Psoas muscle (tissue), 8 donors: Measurements from ENCODE around the gene SYK. TPM values are rescaled to one million over a fixed set of nuclear protein-coding genes. Genes with fewer than 3 reads are reported as not detected.

Experiments
- ATAC-seq, 4 donors: fragments of 200-7000 bp; cut with Tn5 transposase; one replicate each; pipeline ENCODE4 v1.9.1; 2020; ENCODE audit warnings: moderate library complexity in 3 of 4, mild to moderate bottlenecking in 2 of 4
- DNase-seq, 2 donors: peaks; one replicate each; pipeline ENCODE4 v3.0.0-alpha.2; 2020
- H3K27ac ChIP-seq: fragments of 200-600 bp; one replicate; pipeline ENCODE4 v1.8.0; 2022
- H3K27me3 ChIP-seq, 3 donors: fragments of 200-600 bp in 1 of 3; one replicate each; pipeline versions ENCODE4 v1.6.1 to v1.8.0; 2013 to 2022; ENCODE audit warnings: low read length in 2 of 3, mild to moderate bottlenecking in 2 of 3, moderate library complexity in 1 of 3; ENCODE audit not compliant: insufficient read depth in 3 of 3
- H3K36me3 ChIP-seq, 2 donors: fragments of 200-600 bp in 1 of 2; one replicate each; pipeline versions ENCODE4 v1.6.1 to v1.8.0; 2013 to 2022; ENCODE audit warnings: low read depth in 1 of 2, mild to moderate bottlenecking in 1 of 2, moderate library complexity in 1 of 2; ENCODE audit not compliant: insufficient read depth in 1 of 2
- H3K4me1 ChIP-seq: fragments of 200-600 bp; one replicate; pipeline ENCODE4 v1.8.0; 2022
- H3K4me3 ChIP-seq: fragments of 200-600 bp; one replicate; pipeline ENCODE4 v1.8.0; 2022; ENCODE audit warnings: mild to moderate bottlenecking
- H3K9me3 ChIP-seq: fragments of 200-600 bp; one replicate; pipeline ENCODE4 v1.8.0; 2022
- CTCF ChIP-seq: fragments of 200-600 bp; IDR thresholded peaks from one replicate; pipeline ENCODE4 v1.8.0; 2022; ENCODE audit warnings: antibody characterized with exemption
- WGBS, 3 donors: extraction: QIAGEN DNeasy Blood & Tissue Kit; methylation state at CpG; one replicate each; pipeline versions ENCODE4 v1.1.6 to v1.1.7; 2013; 5-methylcytosine and 5-hydroxymethylcytosine counted together
- intact Hi-C, 2 donors: fragments of 100-400 bp; cut with DNase I; formaldehyde crosslinking; loops; one replicate each; pipeline versions ENCODE4 v1.11.0 to v1.14.2; 2022
- polyA plus RNA-seq, 3 donors: library from polyadenylated mRNA; stranded (reverse); fragments of 200-250 nt; gene quantifications; one replicate each; pipeline ENCODE4 v1.2.3, GENCODE V29; 2013
- total RNA-seq, 4 donors: library from RNA; stranded (reverse); fragmentation: NEBNext Ultra II Directional in 2 of 4; extraction: Animal tissue kit (Norgen Biotek cat#: 25700) in 2 of 4; gene quantifications; one replicate each; pipeline versions ENCODE4 v1.2.1 to v1.2.4, GENCODE V29; 2021 to 2023
- donor health status: healthy with polysubstance abuse.
- donor health status: DM: no; HTN: no; CAD: no; lungs with moderate emphysema.
- donor health status: Bipolar disorder and iron deficiency.
- donor health status: healthy.
- donor health status: DM: yes; HTN: yes; CAD: no.
- donor health status: DM: no; HTN: no; CAD: no.
- donor health status: DM: no; HTN: no; CAD: no.
- donor health status: DM: yes; HTN: yes; CAD: no.

The SYK gene
- total and polyA plus RNA-seq, 7 donors = 0.40 to 2.8 (median 1.4) TPM

DNA sequence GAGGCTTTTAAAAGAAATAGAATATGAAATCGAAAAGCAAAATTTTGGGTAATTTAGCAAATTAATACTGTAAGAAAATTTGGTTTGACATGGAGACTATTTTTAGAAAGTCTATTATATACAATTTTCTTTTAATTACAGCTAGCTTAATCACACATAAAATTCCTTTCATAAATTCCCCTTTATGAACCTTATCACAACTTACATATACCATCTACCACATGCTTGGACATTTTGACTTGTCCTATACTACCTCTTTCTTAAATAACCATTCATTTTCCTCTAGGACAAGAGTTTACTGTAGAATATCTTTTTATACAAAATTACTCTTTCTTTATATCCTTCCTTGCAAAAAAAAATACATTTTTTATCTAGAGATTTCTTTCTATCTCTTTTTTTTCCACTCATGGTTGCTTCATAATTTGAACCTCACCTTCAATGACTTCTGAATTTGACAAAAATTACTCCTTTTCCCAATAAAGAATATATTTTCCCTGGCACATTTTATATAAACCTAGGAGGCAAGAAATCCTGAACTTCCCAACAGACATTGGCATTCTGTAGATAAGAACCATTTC, 34.0 kb upstream of the SYK start:
- H3K27me3 ChIP-seq = peaks cover 0 to 3% (median 1%) of the 10 kb centered on the region in 3 donors
- no peaks in the 10 kb centered on the region for H3K9me3 ChIP-seq
- H3K36me3 ChIP-seq = no peaks in the 10 kb centered on the region
- ATAC-seq (no peak), DNase-seq (no peak)
- H3K4me1 ChIP-seq = no peaks in the 10 kb centered on the region
- WGBS, 3 donors = 86 to 92% (median 88%) methylated on average over 1 of the region's 1 CpG
- intact Hi-C loops = loop anchor here in 1 of 2 donors (10.0 kb wide), 1 partner anchor 1173 kb away; no protein-coding TSS in a partner anchor
- TF ChIP-seq CTCF = no peak
- no peak overlapping the region for H3K4me3 ChIP-seq
- H3K27ac ChIP-seq = no peak overlapping the region

DNA sequence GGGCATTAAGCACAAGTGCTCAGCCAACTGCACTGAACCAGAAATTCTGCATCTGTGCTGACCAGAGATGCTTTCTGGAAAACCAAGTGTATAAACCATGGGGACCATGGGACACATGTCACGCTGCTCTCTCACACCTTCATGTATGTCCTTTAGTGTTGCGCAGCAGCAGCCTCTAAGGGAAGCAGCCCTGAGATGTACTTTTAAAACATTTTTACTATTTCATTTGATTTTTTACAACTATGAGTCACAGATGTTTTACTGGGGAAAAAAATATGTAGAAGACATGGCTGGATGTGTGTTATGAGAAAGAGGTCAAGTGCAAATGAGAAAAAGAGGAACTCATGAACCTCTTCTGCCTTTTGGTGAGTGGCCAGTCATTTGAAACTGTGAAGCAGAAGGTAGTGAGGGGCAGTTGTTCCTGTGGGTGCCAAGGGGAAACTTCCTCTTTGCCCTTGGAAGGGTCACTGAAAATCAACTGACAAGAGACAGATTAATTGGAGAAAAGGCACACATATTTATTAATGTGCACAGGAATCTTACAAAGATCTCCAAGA, 31.4 kb upstream of the SYK start:
- ATAC-seq (no peak), DNase-seq (no peak)
- TF ChIP-seq CTCF = no peak
- H3K27me3 ChIP-seq = peaks cover 0 to 3% (median 1%) of the 10 kb centered on the region in 3 donors
- H3K4me3 ChIP-seq = no peak overlapping the region
- no peaks in the 10 kb centered on the region for H3K36me3 ChIP-seq
- H3K9me3 ChIP-seq = no peaks in the 10 kb centered on the region
- intact Hi-C loops = no loop called here
- H3K27ac ChIP-seq = no peak overlapping the region
- H3K4me1 ChIP-seq = no peaks in the 10 kb centered on the region
- 91 to 97% (median 95%) methylated on average over 2 of the region's 2 CpGs for WGBS, 3 donors

DNA sequence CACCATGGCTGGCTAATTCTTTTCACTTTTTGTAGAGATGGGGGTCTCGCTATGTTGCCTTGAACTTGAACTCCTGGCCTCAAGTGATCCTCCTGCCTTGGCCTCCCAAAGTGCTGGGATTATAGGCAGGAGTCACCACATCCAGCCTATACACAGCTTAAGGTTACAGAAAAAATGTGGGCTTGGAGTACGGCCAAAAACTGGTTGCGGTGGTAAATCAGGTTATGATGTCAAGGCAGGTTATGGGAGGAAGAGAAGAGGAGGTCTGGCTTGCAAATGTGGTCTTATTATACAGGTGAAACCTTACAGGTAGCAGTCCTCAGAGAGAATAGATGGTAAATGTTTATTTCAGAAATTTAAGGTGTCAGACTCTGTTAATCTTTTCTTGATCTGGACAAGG, 30.7 kb upstream of the SYK start:
- ATAC-seq (no peak), DNase-seq (no peak)
- Histone ChIP-seq H3K36me3 (no peaks in the 10 kb centered on the region), H3K4me3 (no peak overlapping the region), H3K27me3 (peaks cover 0 to 1% (median 1%) of the 10 kb centered on the region in 3 donors), H3K4me1 (no peaks in the 10 kb centered on the region), H3K27ac (no peak overlapping the region), H3K9me3 (no peaks in the 10 kb centered on the region)
- TF ChIP-seq CTCF = no peak
- intact Hi-C loops = no loop called here
- 63 to 76% (median 66%) methylated on average over 3 of the region's 3 CpGs for WGBS, 3 donors

DNA sequence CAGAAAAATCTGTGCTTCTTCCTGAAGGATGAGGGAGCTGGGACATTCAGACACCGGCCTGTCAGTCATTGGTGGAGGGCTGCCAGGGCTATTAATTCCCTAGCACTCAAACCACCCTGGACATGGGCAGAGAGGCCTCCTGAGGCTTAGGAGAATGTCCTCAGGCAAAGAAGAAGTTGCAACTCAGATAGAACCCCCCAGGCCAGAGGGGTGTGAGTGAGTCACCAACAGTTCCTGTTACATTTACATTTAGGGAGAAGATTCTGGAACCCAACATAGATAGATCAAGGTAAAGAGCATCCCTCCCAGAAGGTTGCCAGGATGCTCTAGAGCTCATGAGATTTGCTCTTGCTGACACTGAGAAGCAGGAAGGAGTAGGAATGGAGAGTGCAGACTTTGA, 29.2 kb upstream of the SYK start:
- H3K27ac ChIP-seq = no peak overlapping the region
- H3K4me3 ChIP-seq = no peak overlapping the region
- 67 to 82% (median 82%) methylated on average over 1 of the region's 1 CpG for WGBS, 3 donors
- DNase-seq (no peak), ATAC-seq (no peak)
- no peaks in the 10 kb centered on the region for H3K9me3 ChIP-seq
- peaks cover 0 to 1% (median 0%) of the 10 kb centered on the region in 3 donors for H3K27me3 ChIP-seq
- no peak for TF ChIP-seq CTCF
- intact Hi-C loops = no loop called here
- no peaks in the 10 kb centered on the region for H3K36me3 ChIP-seq
- no peaks in the 10 kb centered on the region for H3K4me1 ChIP-seq

DNA sequence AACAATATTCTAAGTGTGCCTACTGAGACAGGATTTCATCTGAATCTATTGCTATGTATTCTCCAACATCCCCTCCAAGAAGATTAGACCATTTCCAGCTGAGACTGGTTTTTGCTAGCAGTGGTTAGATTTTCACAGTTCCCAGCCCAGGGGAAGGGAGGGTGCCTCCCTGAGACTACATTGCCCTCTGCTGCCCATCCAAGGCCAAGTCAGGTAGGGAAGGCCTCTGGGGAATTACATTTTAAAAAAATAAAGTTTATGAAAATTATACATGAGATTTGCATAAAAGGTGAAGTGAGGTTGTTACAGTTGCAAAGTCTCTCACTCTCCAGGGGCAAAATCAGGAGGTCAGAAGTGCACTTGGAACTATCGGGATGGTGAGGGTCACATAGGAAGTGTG, 28.0 kb upstream of the SYK start:
- no peaks in the 10 kb centered on the region for H3K36me3 ChIP-seq
- no peaks in the 10 kb centered on the region for H3K4me1 ChIP-seq
- intact Hi-C loops = no loop called here
- 85 to 91% (median 86%) methylated on average over 1 of the region's 1 CpG for WGBS, 3 donors
- no peak for TF ChIP-seq CTCF
- no peaks in the 10 kb centered on the region for H3K9me3 ChIP-seq
- ATAC-seq (no peak), DNase-seq (no peak)
- H3K27me3 ChIP-seq = peaks cover 0 to 1% (median 0%) of the 10 kb centered on the region in 3 donors
- H3K27ac ChIP-seq = no peak overlapping the region
- no peak overlapping the region for H3K4me3 ChIP-seq
